GM23338 (cell line): ENCODE data around the gene DNAJC10. TPM values are rescaled to one million over a fixed set of nuclear protein-coding genes. Genes with fewer than 3 reads are reported as not detected.

Experiments used
- ATAC-seq: fragments of 200-7000 bp; cut with Tn5 transposase; 3 replicates; pipeline ENCODE4 v1.9.1; 2020
- DNase-seq: peaks from one replicate; pipeline ENCODE4 v3.0.0-alpha.2; 2015; ENCODE audit warnings: low spot score
- H2AFZ ChIP-seq: fragments of 200-600 bp; sonication (generic); 2 replicates; pipeline ENCODE4 v1.8.0; 2016; ENCODE audit warnings: antibody characterized with exemption, mild to moderate bottlenecking, moderate library complexity
- H3F3A ChIP-seq: fragments of 200-600 bp; sonication (generic); replicated peaks from 2 replicates; pipeline ENCODE4 v1.8.0; 2017; ENCODE audit warnings: antibody characterized with exemption, mixed run types, low read depth
- H3K27ac ChIP-seq: fragments of 200-600 bp; sonication (generic); 2 replicates; pipeline ENCODE4 v1.6.1; 2016; ENCODE audit warnings: low read depth
- H3K27me3 ChIP-seq: fragments of 200-600 bp; sonication (generic); 2 replicates; pipeline ENCODE4 v1.8.0; 2016; ENCODE audit warnings: mild to moderate bottlenecking, mixed run types, moderate library complexity; ENCODE audit not compliant: insufficient read depth
- H3K36me3 ChIP-seq: fragments of 200-600 bp; sonication (generic); 2 replicates; pipeline ENCODE4 v1.8.0; 2016; ENCODE audit warnings: mild to moderate bottlenecking; ENCODE audit not compliant: insufficient read depth
- H3K4me1 ChIP-seq: fragments of 200-600 bp; sonication (generic); 2 replicates; pipeline ENCODE4 v1.8.0; 2016; ENCODE audit warnings: mild to moderate bottlenecking, moderate library complexity; ENCODE audit not compliant: insufficient read depth
- H3K4me2 ChIP-seq: fragments of 200-600 bp; sonication (generic); 2 replicates; pipeline ENCODE4 v1.7.1; 2017; ENCODE audit warnings: mixed run types
- H3K4me3 ChIP-seq: fragments of 200-600 bp; sonication (generic); 2 replicates; pipeline ENCODE4 v1.6.1; 2016; ENCODE audit warnings: mixed run types
- H3K79me2 ChIP-seq: fragments of 200-600 bp; sonication (generic); replicated peaks from 2 replicates; pipeline ENCODE4 v1.8.0; 2017; ENCODE audit warnings: mild to moderate bottlenecking; ENCODE audit not compliant: insufficient read depth
- H3K9me2 ChIP-seq: fragments of 200-600 bp; sonication (generic); 2 replicates; pipeline ENCODE4 v1.8.0; 2017; ENCODE audit not compliant: insufficient read depth
- H4K20me1 ChIP-seq: fragments of 200-600 bp; sonication (generic); replicated peaks from 2 replicates; pipeline ENCODE4 v1.8.0; 2017; ENCODE audit warnings: mild to moderate bottlenecking; ENCODE audit not compliant: insufficient read depth
- H3K27ac Mint-ChIP-seq: 2 replicates; pipeline ENCODE4 v1.8.0; 2020; ENCODE audit warnings: inconsistent platforms, mild to moderate bottlenecking, moderate library complexity, mixed read lengths
- H3K27me3 Mint-ChIP-seq: 3 replicates; pipeline ENCODE4 v1.8.0; 2022; ENCODE audit warnings: low read depth, mild to moderate bottlenecking, moderate library complexity, mixed read lengths, inconsistent platforms; ENCODE audit not compliant: insufficient read depth, poor library complexity
- H3K36me3 Mint-ChIP-seq: 3 replicates; pipeline ENCODE4 v1.8.0; 2021; ENCODE audit warnings: low read depth, mild to moderate bottlenecking, inconsistent platforms, moderate library complexity, mixed read lengths
- H3K4me1 Mint-ChIP-seq: 3 replicates; pipeline ENCODE4 v1.8.0; 2020; ENCODE audit warnings: mild to moderate bottlenecking, inconsistent platforms, mixed read lengths
- H3K4me3 Mint-ChIP-seq: 3 replicates; pipeline ENCODE4 v1.8.0; 2021; ENCODE audit warnings: moderate library complexity, mild to moderate bottlenecking, inconsistent platforms, mixed read lengths
- H3K9me3 Mint-ChIP-seq: 3 replicates; pipeline ENCODE4 v1.8.0; 2020; ENCODE audit warnings: moderate library complexity, mild to moderate bottlenecking, inconsistent platforms, mixed read lengths
- CREB1 ChIP-seq: fragments of 250-450 bp; sonication (Bioruptor Pico); IDR thresholded peaks from 2 replicates; pipeline ENCODE4 v1.5.0; 2020; ENCODE audit warnings: low read depth, mild to moderate bottlenecking, moderate library complexity
- CTCF ChIP-seq, 2 experiments: fragments of 200-600 bp in 1 of 2; sonication (generic) in 1 of 2; conservative IDR thresholded peaks; 2 replicates each; pipeline versions ENCODE4 v1.5.1 to v1.6.1; 2016 to 2017; ENCODE audit warnings: antibody characterized with exemption in 2 of 2, low read depth in 2 of 2, mild to moderate bottlenecking in 2 of 2, moderate library complexity in 1 of 2
- EZH2phosphoT487 ChIP-seq: fragments of 200-600 bp; sonication (generic); IDR thresholded peaks from one replicate; pipeline ENCODE4 v1.8.1; 2018; ENCODE audit warnings: antibody characterized with exemption; ENCODE audit not compliant: unreplicated experiment
- JUNB ChIP-seq: IDR thresholded peaks from one replicate; pipeline ENCODE4 v1.6.1; 2016; ENCODE audit warnings: antibody characterized with exemption; ENCODE audit not compliant: unreplicated experiment
- NANOG ChIP-seq: IDR thresholded peaks from 2 replicates; pipeline ENCODE4 v1.6.1; 2016; ENCODE audit warnings: antibody characterized with exemption, borderline replicate concordance
- POLR2AphosphoS5 ChIP-seq: IDR thresholded peaks from 2 replicates; pipeline ENCODE4 v1.6.1; 2016; ENCODE audit warnings: antibody characterized with exemption, low read depth
- REST ChIP-seq: IDR thresholded peaks from one replicate; pipeline ENCODE4 v1.6.1; 2018; ENCODE audit warnings: antibody characterized with exemption; ENCODE audit not compliant: unreplicated experiment
- STAT1 ChIP-seq: IDR thresholded peaks from one replicate; pipeline ENCODE4 v1.6.1; 2016; ENCODE audit warnings: antibody characterized with exemption; ENCODE audit not compliant: unreplicated experiment
- ZNF331 ChIP-seq: fragments of 250-450 bp; sonication (Bioruptor Pico); IDR thresholded peaks from 2 replicates; pipeline ENCODE4 v1.5.0; 2020; ENCODE audit warnings: low read depth, mild to moderate bottlenecking, moderate library complexity
- ZNF462 ChIP-seq: fragments of 250-450 bp; sonication (Bioruptor Pico); IDR thresholded peaks from 2 replicates; pipeline ENCODE4 v1.5.0; 2020; ENCODE audit warnings: mild to moderate bottlenecking, moderate library complexity
- polyA plus RNA-seq: library from polyadenylated mRNA; unstranded; fragments of >200 nt; fragmentation: Nextera tagmentation; extraction: Ambion mirVana; gene quantifications from 2 replicates; pipeline ENCODE4 v1.2.1, GENCODE V29; 2016
- total RNA-seq: library from RNA; depleted of rRNA; stranded (reverse); fragments of >200 nt; shearing (Covaris generic); gene quantifications from 2 replicates; pipeline ENCODE4 v1.2.3, GENCODE V29; 2014

The DNAJC10 gene
- total and polyA plus RNA-seq, 2 experiments from 2014 or later = 41.9 to 83.1 TPM

DNA sequence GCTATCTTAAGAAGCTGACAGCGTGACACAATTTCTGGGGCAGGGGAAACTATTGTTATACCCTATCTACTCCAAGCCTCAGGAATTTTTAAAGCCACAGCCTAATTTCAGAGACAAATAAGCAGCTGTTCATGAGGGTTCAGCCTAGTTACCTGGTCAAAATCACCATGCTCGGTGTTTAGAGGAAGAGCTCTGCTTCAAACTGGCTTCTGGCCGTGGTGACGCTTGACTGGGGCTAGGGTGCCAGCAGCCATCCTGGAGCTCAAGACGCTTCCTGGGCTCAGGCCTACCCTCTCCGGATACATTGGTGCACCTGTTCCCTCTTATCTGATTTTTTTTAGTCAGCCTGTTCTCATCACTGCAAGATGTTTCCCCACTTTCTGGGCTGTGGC is 108.7 kb downstream of the DNAJC10 start:
- Histone ChIP-seq H2AFZ (no peak overlapping the region; the same call in 1 of the 2 replicates), H3K4me1 (peaks cover 13% of the 10 kb centered on the region), H3K27ac (no peak overlapping the region), H3K4me3 (no peak overlapping the region), H3K27me3 (no peaks in the 10 kb centered on the region), H4K20me1 (no peaks in the 10 kb centered on the region), H3K79me2 (no peaks in the 10 kb centered on the region), H3K4me2 (no peak overlapping the region), H3K36me3 (no peaks in the 10 kb centered on the region), H3F3A (no peaks in the 10 kb centered on the region), H3K9me2 (no peaks in the 10 kb centered on the region)
- ATAC-seq (peak; percentile 46; the same call in 2 of the 3 replicates), DNase-seq (peak; percentile 10)
- Mint-ChIP-seq H3K27me3 (peaks cover 9% of the 10 kb centered on the region), H3K4me1 (peaks cover 22% of the 10 kb centered on the region), H3K36me3 (no peaks in the 10 kb centered on the region), H3K4me3 (no peak overlapping the region), H3K27ac (no peak overlapping the region), H3K9me3 (no peaks in the 10 kb centered on the region)
- TF ChIP-seq EZH2phosphoT487 = no peak

DNA sequence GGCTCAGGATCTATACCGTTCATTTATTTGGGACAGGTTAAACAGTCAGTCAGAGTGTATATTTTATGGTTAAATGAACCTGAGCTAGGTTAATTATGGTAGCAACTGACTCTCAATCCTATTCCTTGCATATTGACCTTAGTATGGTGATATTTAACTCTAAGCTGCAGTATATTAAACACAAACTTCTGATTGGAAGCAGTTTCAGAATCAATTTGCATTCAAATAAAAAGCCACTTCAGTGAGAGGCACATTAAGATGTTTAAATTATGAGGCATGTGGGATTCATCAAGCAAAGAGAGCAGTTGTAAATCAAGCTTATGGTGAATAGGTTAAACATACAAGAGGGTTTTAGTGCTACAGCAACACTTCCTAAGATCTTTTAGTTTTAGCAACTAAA is 110.0 kb downstream of the DNAJC10 start:
- Histone ChIP-seq H3K27ac (no peak overlapping the region), H3K79me2 (no peaks in the 10 kb centered on the region), H3F3A (no peaks in the 10 kb centered on the region), H3K4me1 (peaks cover 12% of the 10 kb centered on the region), H3K27me3 (no peaks in the 10 kb centered on the region), H2AFZ (no peak overlapping the region), H4K20me1 (no peaks in the 10 kb centered on the region), H3K9me2 (no peaks in the 10 kb centered on the region), H3K4me3 (no peak overlapping the region), H3K4me2 (no peak overlapping the region), H3K36me3 (no peaks in the 10 kb centered on the region)
- no peak overlapping the region; the same call in 1 of the 2 replicates for H3K27ac Mint-ChIP-seq
- DNase-seq (no peak), ATAC-seq (no peak)
- no peaks in the 10 kb centered on the region for H3K36me3 Mint-ChIP-seq
- peaks cover 18% of the 10 kb centered on the region for H3K4me1 Mint-ChIP-seq
- H3K9me3 Mint-ChIP-seq = no peaks in the 10 kb centered on the region
- no peak overlapping the region for H3K4me3 Mint-ChIP-seq
- H3K27me3 Mint-ChIP-seq = peaks cover 9% of the 10 kb centered on the region
- TF ChIP-seq REST (no peak), EZH2phosphoT487 (no peak), CREB1 (no peak), JUNB (no peak), ZNF462 (CRISPR knock-in tag) (no peak), ZNF331 (CRISPR knock-in tag) (no peak), POLR2AphosphoS5 (no peak), STAT1 (no peak), NANOG (no peak), CTCF (conservative IDR thresholded peaks at IDR 0.05; ENCODE audit: low read depth in 2 of 2) (no peak)
